ENCODE measurements around the gene MAK. TPM values are rescaled to one million over a fixed set of nuclear protein-coding genes. Genes with fewer than 3 reads are reported as not detected.

The MAK gene
- polyA plus RNA-seq, 1 donor from 2014 or later: not detected

DNA sequence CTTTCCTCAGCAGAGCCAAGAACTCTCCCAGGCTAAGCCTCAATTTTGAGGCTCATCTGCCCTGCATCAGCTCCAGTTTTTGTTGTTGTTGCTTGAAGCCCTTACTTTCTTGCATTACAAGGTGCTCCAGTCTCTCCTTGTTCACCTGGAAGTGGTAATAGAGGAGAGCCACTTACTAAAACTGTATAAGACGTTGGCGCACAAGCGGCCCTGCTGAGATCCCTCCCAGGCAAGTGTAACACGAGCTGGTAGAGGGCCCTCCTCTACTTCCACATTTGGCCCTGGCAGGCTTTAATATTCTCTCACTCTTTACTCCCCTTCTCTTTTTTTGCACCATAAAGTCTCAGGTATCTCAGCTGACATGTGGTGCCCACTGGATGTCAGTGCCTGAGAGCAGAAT, 24.0 kb upstream of the MAK start:
- Histone ChIP-seq H3K27ac (ENCODE audit: low read length) (no peak overlapping the region), H3K9ac (ENCODE audit: low read length) (no peak overlapping the region), H3K9me3 (ENCODE audit: low read length) (no peaks in the 10 kb centered on the region), H3K36me3 (ENCODE audit: insufficient read depth, low read length) (no peaks in the 10 kb centered on the region), H3K79me2 (replicated peaks; ENCODE audit: insufficient read depth, low read length) (no peaks in the 10 kb centered on the region), H3K4me3 (ENCODE audit: low read length) (no peak overlapping the region), H3F3A (ENCODE audit: insufficient read depth, low read length, poor library complexity, severe bottlenecking) (no peaks in the 10 kb centered on the region), H3K9me2 (ENCODE audit: insufficient read depth, low read length) (no peaks in the 10 kb centered on the region), H3K27me3 (ENCODE audit: insufficient read depth, low read depth, low read length) (no peaks in the 10 kb centered on the region), H4K20me1 (ENCODE audit: insufficient read depth) (no peaks in the 10 kb centered on the region), H3K4me2 (ENCODE audit: low read length) (no peak overlapping the region), H2AFZ (ENCODE audit: low read depth, low read length) (no peak overlapping the region)
- TF ChIP-seq MXI1 (conservative IDR thresholded peaks at IDR 0.05; ENCODE audit: poor library complexity, severe bottlenecking) (no peak), TAF1 (IDR thresholded peaks at IDR 0.05; ENCODE audit: low read depth) (no peak), POLR2AphosphoS5 (IDR thresholded peaks at IDR 0.05) (no peak), EZH2 (IDR thresholded peaks at IDR 0.05; ENCODE audit: borderline replicate concordance, insufficient read depth, low read length, poor library complexity, severe bottlenecking) (no peak), RAD21 (conservative IDR thresholded peaks at IDR 0.05) (no peak), SMC3 (conservative IDR thresholded peaks at IDR 0.05; ENCODE audit: poor library complexity) (no peak), EP300 (conservative IDR thresholded peaks at IDR 0.05; ENCODE audit: poor library complexity, severe bottlenecking) (no peak)
- TF ChIP-seq, protein P1, sequence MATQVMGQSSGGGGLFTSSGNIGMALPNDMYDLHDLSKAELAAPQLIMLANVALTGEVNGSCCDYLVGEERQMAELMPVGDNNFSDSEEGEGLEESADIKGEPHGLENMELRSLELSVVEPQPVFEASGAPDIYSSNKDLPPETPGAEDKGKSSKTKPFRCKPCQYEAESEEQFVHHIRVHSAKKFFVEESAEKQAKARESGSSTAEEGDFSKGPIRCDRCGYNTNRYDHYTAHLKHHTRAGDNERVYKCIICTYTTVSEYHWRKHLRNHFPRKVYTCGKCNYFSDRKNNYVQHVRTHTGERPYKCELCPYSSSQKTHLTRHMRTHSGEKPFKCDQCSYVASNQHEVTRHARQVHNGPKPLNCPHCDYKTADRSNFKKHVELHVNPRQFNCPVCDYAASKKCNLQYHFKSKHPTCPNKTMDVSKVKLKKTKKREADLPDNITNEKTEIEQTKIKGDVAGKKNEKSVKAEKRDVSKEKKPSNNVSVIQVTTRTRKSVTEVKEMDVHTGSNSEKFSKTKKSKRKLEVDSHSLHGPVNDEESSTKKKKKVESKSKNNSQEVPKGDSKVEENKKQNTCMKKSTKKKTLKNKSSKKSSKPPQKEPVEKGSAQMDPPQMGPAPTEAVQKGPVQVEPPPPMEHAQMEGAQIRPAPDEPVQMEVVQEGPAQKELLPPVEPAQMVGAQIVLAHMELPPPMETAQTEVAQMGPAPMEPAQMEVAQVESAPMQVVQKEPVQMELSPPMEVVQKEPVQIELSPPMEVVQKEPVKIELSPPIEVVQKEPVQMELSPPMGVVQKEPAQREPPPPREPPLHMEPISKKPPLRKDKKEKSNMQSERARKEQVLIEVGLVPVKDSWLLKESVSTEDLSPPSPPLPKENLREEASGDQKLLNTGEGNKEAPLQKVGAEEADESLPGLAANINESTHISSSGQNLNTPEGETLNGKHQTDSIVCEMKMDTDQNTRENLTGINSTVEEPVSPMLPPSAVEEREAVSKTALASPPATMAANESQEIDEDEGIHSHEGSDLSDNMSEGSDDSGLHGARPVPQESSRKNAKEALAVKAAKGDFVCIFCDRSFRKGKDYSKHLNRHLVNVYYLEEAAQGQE (IDR thresholded peaks at IDR 0.05; ENCODE audit: borderline replicate concordance): no peak
- TF ChIP-seq, protein P2, sequence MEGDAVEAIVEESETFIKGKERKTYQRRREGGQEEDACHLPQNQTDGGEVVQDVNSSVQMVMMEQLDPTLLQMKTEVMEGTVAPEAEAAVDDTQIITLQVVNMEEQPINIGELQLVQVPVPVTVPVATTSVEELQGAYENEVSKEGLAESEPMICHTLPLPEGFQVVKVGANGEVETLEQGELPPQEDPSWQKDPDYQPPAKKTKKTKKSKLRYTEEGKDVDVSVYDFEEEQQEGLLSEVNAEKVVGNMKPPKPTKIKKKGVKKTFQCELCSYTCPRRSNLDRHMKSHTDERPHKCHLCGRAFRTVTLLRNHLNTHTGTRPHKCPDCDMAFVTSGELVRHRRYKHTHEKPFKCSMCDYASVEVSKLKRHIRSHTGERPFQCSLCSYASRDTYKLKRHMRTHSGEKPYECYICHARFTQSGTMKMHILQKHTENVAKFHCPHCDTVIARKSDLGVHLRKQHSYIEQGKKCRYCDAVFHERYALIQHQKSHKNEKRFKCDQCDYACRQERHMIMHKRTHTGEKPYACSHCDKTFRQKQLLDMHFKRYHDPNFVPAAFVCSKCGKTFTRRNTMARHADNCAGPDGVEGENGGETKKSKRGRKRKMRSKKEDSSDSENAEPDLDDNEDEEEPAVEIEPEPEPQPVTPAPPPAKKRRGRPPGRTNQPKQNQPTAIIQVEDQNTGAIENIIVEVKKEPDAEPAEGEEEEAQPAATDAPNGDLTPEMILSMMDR (IDR thresholded peaks at IDR 0.05; ENCODE audit: poor library complexity, severe bottlenecking): no peak

DNA sequence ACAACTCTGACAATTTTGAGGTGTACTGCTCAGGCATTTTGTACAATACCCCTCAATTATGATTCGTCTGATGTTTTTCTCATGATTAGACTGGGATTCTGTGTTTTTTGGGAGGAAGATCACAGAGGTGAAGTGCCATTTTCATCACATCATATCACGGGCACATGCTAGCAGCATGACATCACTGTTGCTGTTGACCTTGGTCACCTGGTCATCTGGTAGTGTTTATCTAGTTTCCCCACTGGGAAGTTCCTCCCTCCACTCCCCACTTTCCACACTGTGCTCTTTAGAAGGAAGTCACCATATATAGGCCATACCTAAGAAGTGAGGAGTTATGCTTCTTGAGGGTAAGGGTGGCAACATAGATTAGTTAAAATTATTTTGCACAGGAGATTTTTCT, 22.7 kb upstream of the MAK start:
- no peaks in the 10 kb centered on the region for H3K36me3 ChIP-seq (ENCODE audit: insufficient read depth, low read length)
- H3K27me3 ChIP-seq (ENCODE audit: insufficient read depth, low read depth, low read length): no peaks in the 10 kb centered on the region
- H4K20me1 ChIP-seq (ENCODE audit: insufficient read depth): no peaks in the 10 kb centered on the region
- TF ChIP-seq, protein P2 (IDR thresholded peaks at IDR 0.05; ENCODE audit: poor library complexity, severe bottlenecking): no peak
- TF ChIP-seq EP300 (conservative IDR thresholded peaks at IDR 0.05; ENCODE audit: poor library complexity, severe bottlenecking) (no peak), POLR2AphosphoS5 (IDR thresholded peaks at IDR 0.05) (no peak), MXI1 (conservative IDR thresholded peaks at IDR 0.05; ENCODE audit: poor library complexity, severe bottlenecking) (no peak), RAD21 (conservative IDR thresholded peaks at IDR 0.05) (no peak), EZH2 (IDR thresholded peaks at IDR 0.05; ENCODE audit: borderline replicate concordance, insufficient read depth, low read length, poor library complexity, severe bottlenecking) (no peak), SMC3 (conservative IDR thresholded peaks at IDR 0.05; ENCODE audit: poor library complexity) (no peak), TAF1 (IDR thresholded peaks at IDR 0.05; ENCODE audit: low read depth) (no peak)
- TF ChIP-seq, protein P1 (IDR thresholded peaks at IDR 0.05; ENCODE audit: borderline replicate concordance): no peak
- no peak overlapping the region for H3K4me2 ChIP-seq (ENCODE audit: low read length)
- no peak overlapping the region for H3K4me3 ChIP-seq (ENCODE audit: low read length)
- no peak overlapping the region for H3K9ac ChIP-seq (ENCODE audit: low read length)
- H3K9me3 ChIP-seq (ENCODE audit: low read length): no peaks in the 10 kb centered on the region
- H2AFZ ChIP-seq (ENCODE audit: low read depth, low read length): no peak overlapping the region
- no peak overlapping the region for H3K27ac ChIP-seq (ENCODE audit: low read length)
- no peaks in the 10 kb centered on the region for H3K9me2 ChIP-seq (ENCODE audit: insufficient read depth, low read length)
- H3K79me2 ChIP-seq (replicated peaks; ENCODE audit: insufficient read depth, low read length): no peaks in the 10 kb centered on the region
- no peaks in the 10 kb centered on the region for H3F3A ChIP-seq (ENCODE audit: insufficient read depth, low read length, poor library complexity, severe bottlenecking)
